IMR-90 (cell line): Measurements from ENCODE around the gene PTP4A2. TPM values are rescaled to one million over a fixed set of nuclear protein-coding genes. Genes with fewer than 3 reads are reported as not detected.

Source experiments
- ATAC-seq: fragments of 200-7000 bp; cut with Tn5 transposase; 2 replicates; pipeline ENCODE4 v1.9.1; 2020; ENCODE audit warnings: low read depth, mild to moderate bottlenecking, moderate library complexity
- BruUV-seq: library from RNA; stranded (reverse); fragments of 400-500 nt; replicated peaks from 2 replicates; lab custom pipeline; 2021; lab: Mats Ljungman, UMichigan
- CTCF ChIA-PET: fragments of 300-600 bp; formaldehyde crosslinking; extraction: SDS; loops from one replicate; lab custom pipeline; 2021; ENCODE audit warnings: antibody characterized with exemption; lab: Yijun Ruan, JAX
- POLR2A ChIA-PET: fragments of 300-600 bp; sonication (Branson Sonifier 250); formaldehyde crosslinking; loops from one replicate; lab custom pipeline; 2022; ENCODE audit warnings: antibody characterized with exemption; ENCODE audit not compliant: unreplicated experiment; lab: Charles Lee
- DNase-seq: peaks from one replicate; pipeline ENCODE4 v3.0.0; 2013
- H2AFZ ChIP-seq: replicated peaks from 2 replicates; pipeline ENCODE3; 2013; ENCODE audit warnings: low read length, mild to moderate bottlenecking; ENCODE audit not compliant: poor library complexity
- H2AK5ac ChIP-seq: 2 replicates; pipeline ENCODE4 v1.6.1; 2013; ENCODE audit warnings: low read depth, low read length, inconsistent platforms
- H2AK9ac ChIP-seq: replicated peaks from 2 replicates; pipeline ENCODE3; 2013; ENCODE audit warnings: mild to moderate bottlenecking, low read depth, low read length, moderate library complexity; ENCODE audit not compliant: poor library complexity
- H2BK120ac ChIP-seq: 2 replicates; pipeline ENCODE4 v1.6.1; 2013; ENCODE audit warnings: low read depth, low read length, inconsistent platforms
- H2BK15ac ChIP-seq: 3 replicates; pipeline ENCODE4 v1.6.1; 2013; ENCODE audit warnings: low read depth, low read length, inconsistent platforms
- H2BK20ac ChIP-seq: 2 replicates; pipeline ENCODE4 v1.6.1; 2013; ENCODE audit warnings: low read depth, mild to moderate bottlenecking, inconsistent platforms, low read length, moderate library complexity
- H2BK5ac ChIP-seq: 2 replicates; pipeline ENCODE4 v1.6.1; 2013; ENCODE audit warnings: mild to moderate bottlenecking, low read depth, low read length, inconsistent platforms; ENCODE audit not compliant: poor library complexity, severe bottlenecking
- H3K14ac ChIP-seq: replicated peaks from 2 replicates; pipeline ENCODE4 v1.6.1; 2013; ENCODE audit warnings: low read depth, low read length, inconsistent platforms
- H3K18ac ChIP-seq: 2 replicates; pipeline ENCODE4 v1.6.1; 2013; ENCODE audit warnings: low read depth, low read length, control low read depth
- H3K23ac ChIP-seq: 2 replicates; pipeline ENCODE4 v1.6.1; 2013; ENCODE audit warnings: low read depth, low read length, inconsistent platforms
- H3K27ac ChIP-seq: 2 replicates; pipeline ENCODE4 v1.5.1; 2013; ENCODE audit warnings: mild to moderate bottlenecking, control low read depth, low read length; ENCODE audit not compliant: insufficient read depth
- H3K27me3 ChIP-seq: 2 replicates; pipeline ENCODE4 v1.6.1; 2013; ENCODE audit warnings: low read length; ENCODE audit not compliant: control insufficient read depth, insufficient read depth
- H3K36me3 ChIP-seq: 2 replicates; pipeline ENCODE4 v1.6.1; 2013; ENCODE audit warnings: low read length, mixed read lengths; ENCODE audit not compliant: control insufficient read depth, insufficient read depth
- H3K4ac ChIP-seq: 2 replicates; pipeline ENCODE4 v1.6.1; 2013; ENCODE audit warnings: low read depth, low read length, inconsistent platforms
- H3K4me1 ChIP-seq: 2 replicates; pipeline ENCODE4 v1.6.1; 2013; ENCODE audit warnings: low read length, mixed read lengths; ENCODE audit not compliant: control insufficient read depth, insufficient read depth
- H3K4me2 ChIP-seq: 2 replicates; pipeline ENCODE4 v1.6.1; 2013; ENCODE audit warnings: low read depth, mild to moderate bottlenecking, control low read depth, low read length, moderate library complexity
- H3K4me3 ChIP-seq: 2 replicates; pipeline ENCODE4 v1.5.1; 2013; ENCODE audit warnings: low read depth, mild to moderate bottlenecking, control low read depth, low read length, moderate library complexity; ENCODE audit not compliant: insufficient read depth
- H3K56ac ChIP-seq: 2 replicates; pipeline ENCODE4 v1.6.1; 2013; ENCODE audit warnings: low read length, inconsistent platforms; ENCODE audit not compliant: insufficient read depth; ENCODE audit errors: extremely low read depth
- H3K79me1 ChIP-seq, 2 experiments: 2 replicates each; pipeline ENCODE4 v1.6.1; 2013; ENCODE audit warnings: low read length in 2 of 2, inconsistent platforms in 1 of 2, low read depth in 1 of 2
- H3K9ac ChIP-seq: 2 replicates; pipeline ENCODE4 v1.6.1; 2013; ENCODE audit warnings: low read depth, low read length, control low read depth
- H3K9me1 ChIP-seq: 2 replicates; pipeline ENCODE4 v1.6.1; 2013; ENCODE audit warnings: low read length, inconsistent platforms; ENCODE audit not compliant: insufficient read depth
- H3K9me3 ChIP-seq: 2 replicates; pipeline ENCODE4 v1.6.1; 2013; ENCODE audit warnings: low read length; ENCODE audit not compliant: control insufficient read depth, insufficient read depth
- H4K20me1 ChIP-seq: 2 replicates; pipeline ENCODE4 v1.6.1; 2013; ENCODE audit warnings: low read length, inconsistent platforms; ENCODE audit not compliant: insufficient read depth
- H4K5ac ChIP-seq: 2 replicates; pipeline ENCODE4 v1.6.1; 2013; ENCODE audit warnings: mild to moderate bottlenecking, low read depth, low read length, control low read depth
- H4K8ac ChIP-seq, 2 experiments: 2 replicates each; pipeline ENCODE4 v1.6.1; 2013; ENCODE audit warnings: low read depth in 2 of 2, low read length in 2 of 2, control low read depth in 1 of 2, inconsistent platforms in 1 of 2
- H4K91ac ChIP-seq: 2 replicates; pipeline ENCODE4 v1.6.1; 2013; ENCODE audit warnings: low read depth, low read length, inconsistent platforms; ENCODE audit not compliant: insufficient read depth
- BHLHE40 ChIP-seq: fragments of 150-350 bp; IDR thresholded peaks from 2 replicates; pipeline ENCODE4 v1.6.1; 2016; ENCODE audit warnings: mild to moderate bottlenecking, low read depth, low read length
- CHD1 ChIP-seq: IDR thresholded peaks from 2 replicates; pipeline ENCODE4 v1.6.1; 2012; ENCODE audit warnings: low read depth, low read length, improper control_type of control experiment
- FOS ChIP-seq: fragments of 150-350 bp; IDR thresholded peaks from 2 replicates; pipeline ENCODE4 v1.6.1; 2016; ENCODE audit warnings: low read depth, low read length
- RCOR1 ChIP-seq: IDR thresholded peaks from 2 replicates; pipeline ENCODE4 v1.6.1; 2012; ENCODE audit warnings: mild to moderate bottlenecking, low read length, improper control_type of control experiment; ENCODE audit not compliant: insufficient replicate concordance
- WGBS, 2 experiments: methylation state at CpG; one replicate each; pipeline versions ENCODE4 v1.1.5 to v1.1.7; 2013; ENCODE audit warnings: missing lambda C conversion rate in 2 of 2; ENCODE audit not compliant: insufficient read length in 1 of 2; ENCODE audit errors: extremely low coverage in 2 of 2; 5-methylcytosine and 5-hydroxymethylcytosine counted together
- dilution Hi-C: fragments of 300-500 bp; cut with HindIII; formaldehyde crosslinking; loops from one replicate; pipeline ENCODE4 v1.14.3; 2018; ENCODE audit warnings: low sequenced_read_pairs; ENCODE audit not compliant: unreplicated experiment
- in situ Hi-C: fragments of 300-500 bp; cut with MboI; formaldehyde crosslinking; loops from 3 replicates; pipeline ENCODE4 v1.14.3; 2019; ENCODE audit warnings: low sequenced_read_pairs, inconsistent platforms, mixed read lengths
- intact Hi-C: fragments of 100-400 bp; cut with micrococcal nuclease; formaldehyde crosslinking; loops from 2 replicates; pipeline ENCODE4 v1.10.0; 2022
- polyA plus RNA-seq, 3 experiments: library from polyadenylated mRNA; depleted of rRNA; stranded (reverse); fragments of >200 nt; gene quantifications; 2 replicates each; pipeline ENCODE4 v1.2.3, GENCODE V29; 2012; ENCODE audit warnings: low replicate concordance in 1 of 3
- total RNA-seq: library from RNA; depleted of rRNA; stranded (reverse); fragments of >200 nt; gene quantifications from 2 replicates; pipeline ENCODE4 v1.2.3, GENCODE V29; 2012

The PTP4A2 gene
- total and polyA plus RNA-seq, 2 of the 4 experiments (the other 2 are of a cell fraction) = 135 to 328 TPM

GRCh38 chr1:31866450-31867032 is 71.6 kb downstream of the PTP4A2 start:
- no peak overlapping the region for H3K4ac ChIP-seq
- dilution Hi-C loops (no loop called here), in situ Hi-C loops (no loop called here), intact Hi-C loops (no loop called here)
- BruUV-seq = no TSS peak
- no peak overlapping the region for H3K23ac ChIP-seq
- H3K14ac ChIP-seq = no peak overlapping the region
- H4K5ac ChIP-seq = no peak overlapping the region
- no peak overlapping the region for H3K4me2 ChIP-seq
- H3K36me3 ChIP-seq = no peaks in the 10 kb centered on the region
- H3K4me3 ChIP-seq = no peak overlapping the region
- H2BK20ac ChIP-seq = no peak overlapping the region
- no peaks in the 10 kb centered on the region for H3K9me3 ChIP-seq
- no peak overlapping the region for H3K27ac ChIP-seq
- no peak overlapping the region for H2AFZ ChIP-seq
- DNase-seq (no peak), ATAC-seq (no peak)
- no peak overlapping the region for H4K91ac ChIP-seq
- no peak overlapping the region for H2BK120ac ChIP-seq
- no peak overlapping the region for H2BK5ac ChIP-seq
- no peak overlapping the region for H2BK15ac ChIP-seq
- no peaks in the 10 kb centered on the region for H4K20me1 ChIP-seq
- no peak overlapping the region for H3K56ac ChIP-seq
- no peak overlapping the region for H3K18ac ChIP-seq
- ChIA-PET POLR2A (no interaction called here), CTCF (no interaction called here)
- no peak overlapping the region for H2AK9ac ChIP-seq
- H3K79me1 ChIP-seq = no peaks in the 10 kb centered on the region
- no peaks in the 10 kb centered on the region for H3K9me1 ChIP-seq
- WGBS, 2 experiments = 10% methylated on average over 2 of the region's 5 CpGs; no CpG with 5 or more reads in 1 of the 2 experiments
- H4K8ac ChIP-seq = no peak overlapping the region
- TF ChIP-seq RCOR1 (no peak), FOS (no peak), BHLHE40 (no peak), CHD1 (no peak)
- peaks cover 3% of the 10 kb centered on the region; the same call in 1 of the 2 replicates for H3K27me3 ChIP-seq
- no peak overlapping the region for H2AK5ac ChIP-seq
- no peak overlapping the region for H3K9ac ChIP-seq
- H3K4me1 ChIP-seq = no peaks in the 10 kb centered on the region
